CD4-positive, alpha-beta T cell treated with Interleukin-17A for 1 hour (primary cell): ENCODE measurements around the gene DGKH.
"Not testable (repeated sequence)": the region's sequence is repeated elsewhere in the genome, so short reads cannot be mapped to it uniquely, and the experiment has no call there.

Experiments
- DNase-seq: peaks from one replicate; pipeline ENCODE4 v3.0.0-alpha.2; 2020

DGKH gene

GRCh38 chr13:42174344-42175162 lies 126.1 kb downstream of the DGKH start:
- DNase-seq: no peak

- DNase-seq: no peak
These were observed 127.8 kb downstream of the DGKH start for GRCh38 chr13:42176294-42176693.

GRCh38 chr13:42177189-42177588 lies 128.7 kb downstream of the DGKH start:
- no peak for DNase-seq

- DNase-seq: no peak
These were observed 133.0 kb downstream of the DGKH start for GRCh38 chr13:42181381-42181953.

- DNase-seq: no peak
These were observed 140.6 kb downstream of the DGKH start for GRCh38 chr13:42189061-42189460.

GRCh38 chr13:42190529-42190928 lies 142.1 kb downstream of the DGKH start:
- DNase-seq: no peak

GRCh38 chr13:42211704-42212464 lies 163.4 kb downstream of the DGKH start:
- DNase-seq: no peak

GRCh38 chr13:42214446-42214845 lies 166.0 kb downstream of the DGKH start:
- DNase-seq: no peak

- DNase-seq: peak; percentile 27
These were observed 167.4 kb downstream of the DGKH start for GRCh38 chr13:42215578-42216421.

- DNase-seq: no peak
These were observed 167.9 kb downstream of the DGKH start for GRCh38 chr13:42216422-42216735.

- DNase-seq: no peak
These were observed 170.1 kb downstream of the DGKH start for GRCh38 chr13:42218576-42218975.

GRCh38 chr13:42219051-42219450 lies 170.6 kb downstream of the DGKH start:
- no peak for DNase-seq

- DNase-seq: no peak
These were observed 171.4 kb downstream of the DGKH start for GRCh38 chr13:42219876-42220275.

GRCh38 chr13:42221121-42221765 lies 172.8 kb downstream of the DGKH start:
- no peak for DNase-seq

GRCh38 chr13:42223681-42224080 lies 175.2 kb downstream of the DGKH start:
- no peak for DNase-seq

GRCh38 chr13:42225051-42225450 lies 176.6 kb downstream of the DGKH start:
- DNase-seq: no peak

GRCh38 chr13:42226759-42227158 lies 178.3 kb downstream of the DGKH start:
- not testable (repeated sequence) for DNase-seq

GRCh38 chr13:42228527-42228926 lies 180.1 kb downstream of the DGKH start:
- no peak for DNase-seq

GRCh38 chr13:42229287-42229686 lies 180.8 kb downstream of the DGKH start:
- no peak for DNase-seq

GRCh38 chr13:42232671-42233070 lies 184.2 kb downstream of the DGKH start:
- DNase-seq: no peak

GRCh38 chr13:42233726-42234125 lies 185.3 kb downstream of the DGKH start:
- DNase-seq: no peak

- no peak for DNase-seq
These were observed 190.7 kb downstream of the DGKH start for GRCh38 chr13:42239161-42239560.

GRCh38 chr13:42239644-42240043 lies 191.2 kb downstream of the DGKH start:
- no peak for DNase-seq
